ENCODE results near the gene ARHGAP18.

ARHGAP18 gene

DNA sequence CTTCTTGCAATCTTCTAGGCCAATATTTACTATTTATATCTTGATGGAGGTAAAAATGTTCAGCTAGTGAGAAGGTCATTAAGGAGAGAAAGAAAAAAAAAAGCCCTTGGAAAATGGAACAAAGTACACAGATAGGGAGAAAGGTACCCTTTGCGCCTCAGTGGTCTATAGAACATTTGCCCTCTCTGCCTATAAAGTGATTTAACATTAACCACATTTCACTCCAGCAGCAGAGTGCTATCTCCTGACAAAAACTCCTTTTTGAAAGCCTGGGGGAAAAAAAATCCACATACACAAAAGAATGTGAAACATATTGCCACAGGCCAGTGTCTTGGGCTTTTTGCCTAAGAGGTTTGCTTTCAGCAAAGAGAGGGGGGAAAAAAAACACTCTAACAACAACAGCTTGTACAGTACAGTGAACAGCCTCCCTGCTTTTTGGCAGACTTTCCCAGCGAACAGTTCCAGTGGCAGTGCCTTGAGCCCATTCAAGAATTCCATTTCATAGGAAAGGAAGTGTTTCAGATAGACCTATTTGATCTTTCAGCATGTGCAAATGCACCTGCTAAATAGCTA is 695 bp downstream of the ARHGAP18 start:
- H3K4me3 ChIP-seq (ENCODE audit: low read depth, low read length): peak overlapping the region; percentile 77
- TF ChIP-seq, protein P1, sequence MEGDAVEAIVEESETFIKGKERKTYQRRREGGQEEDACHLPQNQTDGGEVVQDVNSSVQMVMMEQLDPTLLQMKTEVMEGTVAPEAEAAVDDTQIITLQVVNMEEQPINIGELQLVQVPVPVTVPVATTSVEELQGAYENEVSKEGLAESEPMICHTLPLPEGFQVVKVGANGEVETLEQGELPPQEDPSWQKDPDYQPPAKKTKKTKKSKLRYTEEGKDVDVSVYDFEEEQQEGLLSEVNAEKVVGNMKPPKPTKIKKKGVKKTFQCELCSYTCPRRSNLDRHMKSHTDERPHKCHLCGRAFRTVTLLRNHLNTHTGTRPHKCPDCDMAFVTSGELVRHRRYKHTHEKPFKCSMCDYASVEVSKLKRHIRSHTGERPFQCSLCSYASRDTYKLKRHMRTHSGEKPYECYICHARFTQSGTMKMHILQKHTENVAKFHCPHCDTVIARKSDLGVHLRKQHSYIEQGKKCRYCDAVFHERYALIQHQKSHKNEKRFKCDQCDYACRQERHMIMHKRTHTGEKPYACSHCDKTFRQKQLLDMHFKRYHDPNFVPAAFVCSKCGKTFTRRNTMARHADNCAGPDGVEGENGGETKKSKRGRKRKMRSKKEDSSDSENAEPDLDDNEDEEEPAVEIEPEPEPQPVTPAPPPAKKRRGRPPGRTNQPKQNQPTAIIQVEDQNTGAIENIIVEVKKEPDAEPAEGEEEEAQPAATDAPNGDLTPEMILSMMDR (IDR thresholded peaks at IDR 0.05; ENCODE audit: low read depth, low read length): no peak

DNA sequence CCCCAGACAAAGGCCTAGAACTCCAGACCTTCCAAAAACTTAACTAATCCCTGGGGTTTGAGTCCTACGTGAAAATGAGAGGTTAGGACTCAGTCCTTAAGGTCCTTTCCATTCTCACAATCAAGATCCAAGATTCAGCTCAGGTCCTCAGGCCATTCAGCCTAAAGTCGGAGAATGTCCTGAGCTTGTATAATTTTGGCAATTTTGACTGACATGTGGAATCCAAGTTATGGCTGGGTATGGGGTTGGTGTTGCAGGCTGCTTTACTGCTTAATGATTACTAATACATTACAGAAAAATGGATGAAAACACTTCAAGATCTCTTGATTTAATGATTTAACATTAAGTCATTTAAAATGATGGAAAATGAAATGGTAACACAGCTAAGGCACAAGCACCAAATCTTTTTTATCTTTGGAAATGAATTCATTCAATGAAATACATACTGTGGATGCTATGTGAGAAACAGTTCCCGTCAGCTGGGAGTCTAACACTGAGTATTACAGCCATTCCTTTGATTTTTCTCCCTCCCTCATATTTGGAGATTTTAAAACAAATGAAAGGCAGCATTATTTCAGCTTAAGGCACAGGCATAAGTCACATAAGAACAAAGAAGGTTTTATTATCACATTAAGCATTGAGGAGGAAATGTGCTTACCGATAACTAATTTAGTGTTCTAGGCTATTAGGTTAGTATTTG is 1.3 kb downstream of the ARHGAP18 start:
- peak overlapping the region; percentile 77 for H3K4me3 ChIP-seq (ENCODE audit: low read depth, low read length)
- TF ChIP-seq, protein P1 (IDR thresholded peaks at IDR 0.05; ENCODE audit: low read depth, low read length): no peak

GRCh38 chr6:129707882-129708495 is 2.0 kb downstream of the ARHGAP18 start:
- peak overlapping the region; percentile 77 for H3K4me3 ChIP-seq (ENCODE audit: low read depth, low read length)
- TF ChIP-seq, protein P1 (IDR thresholded peaks at IDR 0.05; ENCODE audit: low read depth, low read length): no peak

DNA sequence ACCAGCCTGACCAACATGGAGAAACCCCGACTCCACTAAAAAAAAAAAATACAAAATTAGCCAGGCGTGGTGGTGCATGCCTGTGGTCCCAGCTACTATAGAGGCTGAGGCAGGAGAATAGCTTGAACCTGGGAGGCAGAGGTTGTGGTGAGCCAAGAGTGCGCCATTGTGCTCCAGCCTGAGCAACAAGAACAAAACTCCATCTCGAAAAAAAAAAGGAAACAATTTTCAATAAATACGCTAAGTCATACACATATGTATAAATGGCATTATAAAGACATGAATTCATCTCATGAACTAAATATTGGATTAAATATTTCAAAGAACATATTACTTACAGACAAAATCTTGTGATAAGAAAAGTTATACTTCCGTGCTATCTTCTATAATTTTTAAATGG is 2.9 kb downstream of the ARHGAP18 start:
- H3K4me3 ChIP-seq (ENCODE audit: low read depth, low read length): no peak overlapping the region
- TF ChIP-seq, protein P1 (IDR thresholded peaks at IDR 0.05; ENCODE audit: low read depth, low read length): no peak

GRCh38 chr6:129705212-129705611 is 4.8 kb downstream of the ARHGAP18 start:
- TF ChIP-seq, protein P1 (IDR thresholded peaks at IDR 0.05; ENCODE audit: low read depth, low read length): no peak
- H3K4me3 ChIP-seq (ENCODE audit: low read depth, low read length): no peak overlapping the region

GRCh38 chr6:129704708-129705107 is 5.3 kb downstream of the ARHGAP18 start:
- TF ChIP-seq, protein P1 (IDR thresholded peaks at IDR 0.05; ENCODE audit: low read depth, low read length): no peak
- H3K4me3 ChIP-seq (ENCODE audit: low read depth, low read length): no peak overlapping the region
